ENCODE measurements around the gene MAFF. TPM values are rescaled to one million over a fixed set of nuclear protein-coding genes. Genes with fewer than 3 reads are reported as not detected.
"Not testable (repeated sequence)": the region's sequence is repeated elsewhere in the genome, so short reads cannot be mapped to it uniquely, and the experiment has no call there.

MAFF gene
- total and polyA plus RNA-seq, 2 donors from 2014 or later, result 2.2 to 23.4 TPM

DNA sequence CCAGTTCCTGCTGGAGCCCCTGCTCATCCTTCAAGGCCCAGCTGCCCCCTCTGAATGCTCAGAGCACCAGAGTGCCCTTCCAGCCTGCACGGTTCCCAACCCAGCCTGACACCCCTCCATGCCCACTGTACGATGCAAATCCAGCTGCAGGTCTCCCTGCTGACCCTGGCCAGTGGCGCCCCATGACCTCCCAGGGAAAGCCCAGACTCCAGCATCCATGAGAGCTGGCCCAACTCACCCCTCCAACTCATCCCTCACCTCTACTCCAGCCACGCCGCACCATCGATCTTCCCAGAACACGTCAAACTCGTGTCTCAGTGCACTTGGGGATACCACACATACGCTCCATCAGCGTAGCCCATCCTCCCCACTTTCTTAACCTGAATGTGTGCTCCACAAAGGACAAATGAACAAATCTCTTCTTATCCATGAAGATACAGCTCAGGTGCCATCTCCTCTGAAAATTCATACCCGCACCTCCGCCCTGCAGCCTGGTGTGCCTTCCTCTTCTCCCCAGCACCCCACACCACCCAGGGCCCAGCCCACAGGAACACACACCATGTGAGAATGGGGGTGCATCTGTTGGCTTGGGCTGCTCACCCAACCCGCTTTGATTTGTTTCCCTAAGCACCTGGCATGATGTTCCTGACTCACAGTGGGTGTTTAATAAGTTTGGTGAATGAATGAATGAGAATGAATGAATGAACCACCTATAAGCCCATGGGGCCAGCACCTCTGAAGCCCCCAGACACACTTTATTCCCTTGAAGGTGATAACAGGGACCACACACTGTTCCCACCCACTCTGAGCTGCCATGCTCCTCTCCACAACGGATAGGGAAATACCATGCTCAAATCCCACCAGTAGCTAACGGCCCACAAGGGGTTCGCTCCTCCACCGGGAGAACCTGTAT is 26.3 kb upstream of the MAFF start:
- no peak for TF ChIP-seq CTCF (IDR thresholded peaks at IDR 0.05; ENCODE audit: borderline replicate concordance, extremely low read depth, insufficient read depth)
- Histone ChIP-seq H3K4me1 (ENCODE audit: control insufficient read depth in 2 of 3, insufficient read depth in 2 of 3, low read depth in 1 of 3, low read length in 3 of 3) (peaks cover 0 to 31% (median 8%) of the 10 kb centered on the region in 3 donors), H3K9ac (ENCODE audit: low read length in 3 of 3) (peak overlapping the region in 2 of 3 donors; percentile 13 to 31), H3K27me3 (ENCODE audit: control insufficient read depth, insufficient read depth, low read length) (no peaks in the 10 kb centered on the region), H3K27ac (ENCODE audit: low read depth in 2 of 2, low read length in 2 of 2) (peak overlapping the region; percentile 45 to 79), H3K9me3 (ENCODE audit: control insufficient read depth in 2 of 3, insufficient read depth in 1 of 3, low read length in 3 of 3) (no peaks in the 10 kb centered on the region), H3K36me3 (ENCODE audit: control insufficient read depth in 2 of 3, insufficient read depth in 3 of 3, low read length in 3 of 3) (no peaks in the 10 kb centered on the region), H3K4me3 (ENCODE audit: low read length in 3 of 3) (no peak overlapping the region)
- intact Hi-C loops (cut with DNase I), result no loop called here
- FAIRE-seq, result no peak
- DNase-seq, result peak in 2 of 5 donors; percentile 23 to 53

- Histone ChIP-seq H3K27me3 (ENCODE audit: control insufficient read depth, insufficient read depth, low read length) (no peaks in the 10 kb centered on the region), H3K4me3 (ENCODE audit: low read length in 3 of 3) (no peak overlapping the region), H3K27ac (ENCODE audit: low read depth in 2 of 2, low read length in 2 of 2) (peak overlapping the region; percentile 79 to 84), H3K4me1 (ENCODE audit: control insufficient read depth in 2 of 3, insufficient read depth in 2 of 3, low read depth in 1 of 3, low read length in 3 of 3) (peaks cover 0 to 39% (median 13%) of the 10 kb centered on the region in 3 donors), H3K36me3 (ENCODE audit: control insufficient read depth in 2 of 3, insufficient read depth in 3 of 3, low read length in 3 of 3) (no peaks in the 10 kb centered on the region), H3K9me3 (ENCODE audit: control insufficient read depth in 2 of 3, insufficient read depth in 1 of 3, low read length in 3 of 3) (no peaks in the 10 kb centered on the region), H3K9ac (ENCODE audit: low read length in 3 of 3) (peak overlapping the region in 1 of 3 donors; percentile 13)
- no peak for FAIRE-seq
- intact Hi-C loops (cut with DNase I), result no loop called here
- no peak for TF ChIP-seq CTCF (IDR thresholded peaks at IDR 0.05; ENCODE audit: borderline replicate concordance, extremely low read depth, insufficient read depth)
- peak in 3 of 5 donors; percentile 46 to 92 (median 69) for DNase-seq
Measured at GRCh38 chr22:38176170-38176741, 25.5 kb upstream of the MAFF start.

DNA sequence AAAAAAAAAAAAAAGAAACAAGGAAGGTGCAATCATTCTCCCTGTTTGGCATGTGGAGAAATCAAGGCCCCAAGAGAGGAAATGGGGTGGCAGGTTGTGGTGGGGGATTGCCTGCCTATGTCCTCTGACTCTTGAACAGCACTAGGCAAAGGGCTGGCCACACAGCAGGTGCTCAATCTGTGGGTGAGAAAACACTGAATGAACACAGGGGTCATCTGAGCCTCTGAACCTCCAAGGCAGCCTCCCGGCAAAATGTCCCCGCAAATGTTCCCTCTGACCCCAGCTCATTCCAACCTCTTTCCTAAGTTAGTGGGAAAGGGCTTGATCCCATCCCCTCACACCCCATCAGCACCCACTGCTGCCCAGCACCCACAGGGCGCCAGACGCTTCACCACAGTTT is 24.8 kb upstream of the MAFF start:
- Histone ChIP-seq H3K9me3 (ENCODE audit: control insufficient read depth in 2 of 3, insufficient read depth in 1 of 3, low read length in 3 of 3) (no peaks in the 10 kb centered on the region), H3K9ac (ENCODE audit: low read length in 3 of 3) (no peak overlapping the region), H3K4me3 (ENCODE audit: low read length in 3 of 3) (no peak overlapping the region), H3K27me3 (ENCODE audit: control insufficient read depth, insufficient read depth, low read length) (no peaks in the 10 kb centered on the region), H3K27ac (ENCODE audit: low read depth in 2 of 2, low read length in 2 of 2) (peak overlapping the region in 1 of 2 donors; percentile 69), H3K4me1 (ENCODE audit: control insufficient read depth in 2 of 3, insufficient read depth in 2 of 3, low read depth in 1 of 3, low read length in 3 of 3) (peaks cover 0 to 39% (median 13%) of the 10 kb centered on the region in 3 donors), H3K36me3 (ENCODE audit: control insufficient read depth in 2 of 3, insufficient read depth in 3 of 3, low read length in 3 of 3) (no peaks in the 10 kb centered on the region)
- intact Hi-C loops (cut with DNase I), result no loop called here
- peak in 2 of 5 donors; percentile 17 to 52 for DNase-seq
- FAIRE-seq, result no peak
- no peak for TF ChIP-seq CTCF (IDR thresholded peaks at IDR 0.05; ENCODE audit: borderline replicate concordance, extremely low read depth, insufficient read depth)

- FAIRE-seq; intact Hi-C loops (cut with DNase I); H3K27me3 ChIP-seq (ENCODE audit: control insufficient read depth, insufficient read depth, low read length); H3K36me3 ChIP-seq (ENCODE audit: control insufficient read depth in 2 of 3, insufficient read depth in 3 of 3, low read length in 3 of 3); H3K4me3 ChIP-seq (ENCODE audit: low read length in 3 of 3); H3K9me3 ChIP-seq (ENCODE audit: control insufficient read depth in 2 of 3, insufficient read depth in 1 of 3, low read length in 3 of 3): not testable (repeated sequence)
- Histone ChIP-seq H3K4me1 (ENCODE audit: control insufficient read depth in 2 of 3, insufficient read depth in 2 of 3, low read depth in 1 of 3, low read length in 3 of 3) (peaks cover 0 to 39% (median 13%) of the 10 kb centered on the region in 3 donors), H3K9ac (ENCODE audit: low read length in 3 of 3) (peak overlapping the region in 1 of 3 donors; percentile 34), H3K27ac (ENCODE audit: low read depth in 2 of 2, low read length in 2 of 2) (peak overlapping the region; percentile 16 to 18)
- DNase-seq, result peak in 1 of 5 donors; percentile 51
Measured at GRCh38 chr22:38177571-38177925, 24.2 kb upstream of the MAFF start.

Data from kidney (tissue), 14 donors.